GM13976 (cell line): ENCODE measurements around the gene MAP4K5.
"Not testable (repeated sequence)": the region's sequence is repeated elsewhere in the genome, so short reads cannot be mapped to it uniquely, and the experiment has no call there.

Experiments
- DNase-seq: peaks from one replicate; pipeline ENCODE4 v3.0.0; 2012; ENCODE audit warnings: low spot score
- CTCF ChIP-seq: IDR thresholded peaks from 2 replicates; pipeline ENCODE4 v1.5.1; 2012; ENCODE audit warnings: borderline replicate concordance, mild to moderate bottlenecking; ENCODE audit not compliant: insufficient read depth; ENCODE audit errors: extremely low read depth, missing control alignments, control extremely low read depth
- in situ Hi-C: fragments of 300-500 bp; cut with MboI; formaldehyde crosslinking; loops from one replicate; pipeline ENCODE4 v1.12.0; 2022; ENCODE audit warnings: low sequenced_read_pairs, mixed read lengths, inconsistent platforms; ENCODE audit not compliant: unreplicated experiment

Gene MAP4K5

GRCh38 chr14:50542941-50543418 lies 10.6 kb upstream of the MAP4K5 start:
- TF ChIP-seq CTCF: peak; percentile 36
- DNase-seq: peak; percentile 66
- in situ Hi-C loops: loop anchor here (10.0 to 25.0 kb wide), 3 partner anchors 232 to 681 kb away; partner anchors contain the start of gene NEMF

DNA sequence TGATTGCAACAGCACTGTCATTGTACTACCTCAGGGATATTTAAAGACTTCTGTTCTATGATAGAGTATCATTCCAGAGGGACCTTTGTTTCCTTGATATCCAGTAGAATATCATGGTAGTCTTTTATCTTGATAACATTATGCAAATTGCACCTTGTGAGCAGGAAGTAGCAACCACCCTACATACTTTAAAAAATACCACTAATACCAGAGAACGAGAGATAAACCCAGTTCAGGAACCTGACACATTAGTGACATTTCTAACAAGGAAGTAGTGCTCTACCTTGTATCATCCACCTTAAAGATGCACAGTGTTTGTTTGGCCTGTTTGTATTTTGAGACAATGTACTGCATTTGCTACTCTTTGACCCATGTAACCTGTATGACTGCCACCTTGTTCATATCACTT lies 8.8 kb upstream of the MAP4K5 start:
- TF ChIP-seq CTCF: no peak
- in situ Hi-C loops: loop anchor here (10.0 to 25.0 kb wide), 3 partner anchors 234 to 679 kb away; partner anchors contain the start of gene NEMF
- no peak for DNase-seq

DNA sequence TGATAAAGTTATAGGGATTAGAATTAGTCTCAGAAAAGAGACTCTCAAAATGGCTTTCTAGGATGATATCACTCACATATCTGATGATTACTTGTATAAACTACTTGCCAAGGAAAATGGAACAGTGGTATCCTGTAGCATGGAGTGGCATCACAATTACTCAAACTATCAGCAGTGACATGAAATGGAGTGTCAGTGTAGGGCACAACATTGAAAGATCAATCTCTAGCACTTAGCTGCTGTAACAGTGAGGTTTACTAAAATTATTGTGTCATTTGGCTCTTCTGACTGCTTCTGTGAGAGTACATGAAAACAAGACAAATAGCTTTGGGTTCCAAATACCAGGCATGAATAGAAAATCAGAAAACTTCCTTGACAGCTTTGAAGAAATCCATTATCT lies 6.7 kb upstream of the MAP4K5 start:
- in situ Hi-C loops: loop anchor here (25.0 kb wide), 2 partner anchors 402 to 677 kb away; partner anchors contain the start of gene NEMF
- TF ChIP-seq CTCF: no peak
- no peak for DNase-seq

GRCh38 chr14:50538034-50538433 lies 5.7 kb upstream of the MAP4K5 start:
- not testable (repeated sequence) for DNase-seq
- in situ Hi-C loops: loop anchor here (25.0 kb wide), 2 partner anchors 401 to 676 kb away; partner anchors contain the start of gene NEMF

DNA sequence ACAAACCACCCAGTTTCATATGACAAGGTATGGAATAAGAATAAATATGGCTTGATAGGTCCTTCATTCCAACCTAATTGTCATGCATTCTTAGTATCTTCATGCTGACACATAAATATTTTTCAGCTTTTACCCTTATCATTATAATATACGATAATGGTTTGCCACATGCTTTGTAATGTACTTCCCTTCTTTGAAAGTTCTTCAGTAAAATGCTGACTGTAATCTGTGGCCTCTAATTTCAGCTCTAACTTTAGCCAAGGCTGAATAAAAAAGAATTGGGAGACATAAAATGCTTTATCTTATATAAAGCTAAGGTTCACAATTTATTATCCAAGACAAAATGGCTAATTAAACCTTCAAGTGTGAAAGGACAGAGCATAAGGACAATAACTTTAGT lies 2.6 kb upstream of the MAP4K5 start:
- TF ChIP-seq CTCF: no peak
- in situ Hi-C loops: loop anchor here (25.0 kb wide), 2 partner anchors 398 to 673 kb away; partner anchors contain the start of gene NEMF
- no peak for DNase-seq

- in situ Hi-C loops: loop anchor here (25.0 kb wide), 2 partner anchors 397 to 672 kb away; partner anchors contain the start of gene NEMF
- no peak for TF ChIP-seq CTCF
- no peak for DNase-seq
Measured at GRCh38 chr14:50534416-50534815, 2.0 kb upstream of the MAP4K5 start.

DNA sequence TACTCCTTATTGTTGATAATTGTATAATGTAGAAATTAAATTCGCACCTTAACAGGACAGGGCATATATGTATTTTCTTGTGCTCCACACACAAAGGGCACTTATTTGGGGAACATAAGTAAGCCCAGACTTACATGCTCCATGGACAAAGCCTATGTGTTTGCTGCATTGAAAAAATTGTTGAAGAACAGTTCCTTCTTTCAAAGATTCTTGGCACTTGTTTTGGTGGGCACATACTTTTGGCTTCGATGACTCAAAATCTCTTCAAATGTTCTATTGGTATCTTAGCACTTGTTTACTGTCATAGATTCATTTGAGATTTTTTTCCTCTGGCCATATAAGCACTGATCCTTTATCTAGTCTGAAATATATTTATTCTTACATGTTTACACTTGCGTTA lies 1.4 kb upstream of the MAP4K5 start:
- in situ Hi-C loops: loop anchor here (25.0 kb wide), 2 partner anchors 397 to 672 kb away; partner anchors contain the start of gene NEMF
- DNase-seq: no peak
- TF ChIP-seq CTCF: no peak
